Spinal cord (tissue), 10 donors: Measurements from ENCODE around the gene OXCT2. TPM values are rescaled to one million over a fixed set of nuclear protein-coding genes. Genes with fewer than 3 reads are reported as not detected.

ENCODE experiments used
- DNase-seq, 6 donors: peaks; one replicate each; pipeline versions ENCODE4 v3.0.0 to v3.0.0-alpha.2; 2013 to 2015; ENCODE audit warnings: low spot score in 6 of 6, low read depth in 4 of 6
- H3K27ac ChIP-seq: one replicate; pipeline ENCODE4 v1.5.1; 2013; ENCODE audit warnings: low read depth, low read length, control low read depth
- H3K27me3 ChIP-seq: one replicate; pipeline ENCODE4 v1.6.1; 2013; ENCODE audit warnings: low read length; ENCODE audit not compliant: control insufficient read depth, insufficient read depth
- H3K36me3 ChIP-seq: one replicate; pipeline ENCODE4 v1.6.1; 2013; ENCODE audit warnings: low read length; ENCODE audit not compliant: control insufficient read depth, insufficient read depth
- H3K4me1 ChIP-seq: one replicate; pipeline ENCODE4 v1.6.1; 2013; ENCODE audit warnings: low read length; ENCODE audit not compliant: control insufficient read depth, insufficient read depth
- H3K4me3 ChIP-seq: one replicate; pipeline ENCODE4 v1.5.1; 2013; ENCODE audit warnings: low read depth, low read length, control low read depth
- H3K9me3 ChIP-seq: one replicate; pipeline ENCODE4 v1.6.1; 2013; ENCODE audit warnings: low read length; ENCODE audit not compliant: control insufficient read depth, insufficient read depth
- WGBS: methylation state at CpG from one replicate; pipeline ENCODE4 v1.1.5; 2013; ENCODE audit warnings: missing lambda C conversion rate; ENCODE audit not compliant: insufficient coverage; 5-methylcytosine and 5-hydroxymethylcytosine counted together
- polyA plus RNA-seq, 2 donors: library from polyadenylated mRNA; unstranded; fragments of 120-200 nt; gene quantifications; one replicate each; pipeline ENCODE4 v1.2.1, GENCODE V29; 2013; ENCODE audit not compliant: insufficient read length in 2 of 2
- total RNA-seq, 2 donors: library from RNA; depleted of rRNA in 1 of 2; stranded (reverse); fragments of 120-200 nt in 1 of 2; fragments of >200 nt in 1 of 2; gene quantifications; one replicate each; pipeline versions ENCODE4 v1.2.3 to v1.2.4, GENCODE V29; 2013 to 2014
- donor health status: healthy.

Gene OXCT2
- total and polyA plus RNA-seq, 4 donors: 1.8 to 3.1 (median 2.7) TPM

- H3K27ac ChIP-seq: no peak overlapping the region
- WGBS: 93% methylated on average over 16 of the region's 16 CpGs
- no peaks in the 10 kb centered on the region for H3K27me3 ChIP-seq
- no peaks in the 10 kb centered on the region for H3K4me1 ChIP-seq
- no peaks in the 10 kb centered on the region for H3K9me3 ChIP-seq
- H3K36me3 ChIP-seq: peaks cover 67% of the 10 kb centered on the region
- no peak overlapping the region for H3K4me3 ChIP-seq
- no peak for DNase-seq
These were observed 12.4 kb downstream of the OXCT2 start for GRCh38 chr1:39758556-39759435.

GRCh38 chr1:39757501-39757900 lies 13.6 kb downstream of the OXCT2 start:
- H3K27me3 ChIP-seq: no peaks in the 10 kb centered on the region
- H3K36me3 ChIP-seq: peaks cover 71% of the 10 kb centered on the region
- H3K9me3 ChIP-seq: no peaks in the 10 kb centered on the region
- WGBS: 89% methylated on average over 4 of the region's 5 CpGs
- no peak overlapping the region for H3K4me3 ChIP-seq
- H3K27ac ChIP-seq: no peak overlapping the region
- no peaks in the 10 kb centered on the region for H3K4me1 ChIP-seq
- DNase-seq: no peak

- H3K27me3 ChIP-seq: no peaks in the 10 kb centered on the region
- H3K27ac ChIP-seq: no peak overlapping the region
- WGBS: 93% methylated on average over 4 of the region's 9 CpGs
- H3K9me3 ChIP-seq: no peaks in the 10 kb centered on the region
- no peaks in the 10 kb centered on the region for H3K4me1 ChIP-seq
- DNase-seq: no peak
- no peak overlapping the region for H3K4me3 ChIP-seq
- H3K36me3 ChIP-seq: peaks cover 74% of the 10 kb centered on the region
These were observed 15.0 kb downstream of the OXCT2 start for GRCh38 chr1:39755965-39756659.

DNA sequence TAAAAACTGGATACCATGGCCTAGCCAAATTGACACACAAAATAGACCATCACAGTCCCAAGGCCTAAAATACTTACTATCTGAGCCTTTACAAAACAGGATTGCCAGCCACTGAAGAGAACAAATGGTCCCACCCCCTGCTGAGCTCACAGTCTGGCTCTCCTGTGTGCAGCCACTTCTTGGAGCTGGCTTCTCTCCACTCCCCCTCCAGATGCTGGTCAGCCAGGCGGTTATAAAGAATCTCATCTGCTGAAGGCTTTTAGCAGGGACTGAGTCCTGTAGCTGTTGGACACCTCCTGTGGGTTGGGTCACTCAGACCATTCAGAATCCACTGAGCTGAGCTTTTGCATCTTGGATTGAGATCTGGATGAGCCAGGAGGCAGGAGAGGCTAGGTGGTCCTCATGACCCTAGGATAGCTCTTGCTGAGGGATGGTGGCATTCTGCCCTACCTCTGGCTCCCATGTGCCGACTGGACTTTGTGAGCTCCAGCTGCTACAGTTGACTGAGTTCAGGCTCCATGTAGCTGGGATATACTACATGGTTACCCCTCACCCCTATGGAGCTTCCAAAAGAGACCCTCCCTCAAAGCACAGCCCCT lies 16.1 kb downstream of the OXCT2 start:
- H3K4me1 ChIP-seq: no peaks in the 10 kb centered on the region
- no peaks in the 10 kb centered on the region for H3K27me3 ChIP-seq
- no peak overlapping the region for H3K4me3 ChIP-seq
- WGBS: 70% methylated on average over 2 of the region's 2 CpGs
- no peak for DNase-seq
- no peaks in the 10 kb centered on the region for H3K9me3 ChIP-seq
- peaks cover 70% of the 10 kb centered on the region for H3K36me3 ChIP-seq
- no peak overlapping the region for H3K27ac ChIP-seq

DNA sequence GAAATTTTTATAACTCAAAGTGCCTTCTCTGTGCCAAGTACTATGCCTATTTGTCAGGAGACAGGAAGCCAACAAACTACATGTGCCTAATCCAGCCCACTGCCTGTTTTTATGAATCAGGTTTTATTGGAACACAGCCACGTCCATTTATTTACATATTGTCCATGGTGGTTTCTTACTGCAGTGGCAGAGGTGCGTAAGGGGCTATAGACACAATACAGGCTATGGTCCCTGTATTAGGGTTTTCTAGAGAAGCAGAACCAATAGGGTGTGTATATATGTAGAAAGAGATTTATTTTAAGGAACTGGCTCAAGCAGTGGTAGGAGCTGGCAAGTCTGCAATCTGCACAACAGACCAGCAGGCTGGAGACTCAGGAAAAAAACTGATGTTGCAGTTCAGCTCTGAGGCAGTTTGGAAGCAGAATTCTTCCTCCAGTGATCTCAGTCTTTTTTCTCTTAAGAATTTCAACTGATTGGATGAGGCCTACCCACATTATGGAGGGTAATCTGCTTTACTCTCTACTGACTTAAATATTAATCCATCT lies 17.1 kb downstream of the OXCT2 start:
- Histone ChIP-seq H3K4me3 (no peak overlapping the region), H3K9me3 (no peaks in the 10 kb centered on the region), H3K4me1 (no peaks in the 10 kb centered on the region), H3K36me3 (peaks cover 72% of the 10 kb centered on the region), H3K27ac (no peak overlapping the region), H3K27me3 (no peaks in the 10 kb centered on the region)
- peak in 1 of 6 donors; percentile 64 for DNase-seq
- no CpG with 5 or more reads among the region's 2 CpGs for WGBS

DNA sequence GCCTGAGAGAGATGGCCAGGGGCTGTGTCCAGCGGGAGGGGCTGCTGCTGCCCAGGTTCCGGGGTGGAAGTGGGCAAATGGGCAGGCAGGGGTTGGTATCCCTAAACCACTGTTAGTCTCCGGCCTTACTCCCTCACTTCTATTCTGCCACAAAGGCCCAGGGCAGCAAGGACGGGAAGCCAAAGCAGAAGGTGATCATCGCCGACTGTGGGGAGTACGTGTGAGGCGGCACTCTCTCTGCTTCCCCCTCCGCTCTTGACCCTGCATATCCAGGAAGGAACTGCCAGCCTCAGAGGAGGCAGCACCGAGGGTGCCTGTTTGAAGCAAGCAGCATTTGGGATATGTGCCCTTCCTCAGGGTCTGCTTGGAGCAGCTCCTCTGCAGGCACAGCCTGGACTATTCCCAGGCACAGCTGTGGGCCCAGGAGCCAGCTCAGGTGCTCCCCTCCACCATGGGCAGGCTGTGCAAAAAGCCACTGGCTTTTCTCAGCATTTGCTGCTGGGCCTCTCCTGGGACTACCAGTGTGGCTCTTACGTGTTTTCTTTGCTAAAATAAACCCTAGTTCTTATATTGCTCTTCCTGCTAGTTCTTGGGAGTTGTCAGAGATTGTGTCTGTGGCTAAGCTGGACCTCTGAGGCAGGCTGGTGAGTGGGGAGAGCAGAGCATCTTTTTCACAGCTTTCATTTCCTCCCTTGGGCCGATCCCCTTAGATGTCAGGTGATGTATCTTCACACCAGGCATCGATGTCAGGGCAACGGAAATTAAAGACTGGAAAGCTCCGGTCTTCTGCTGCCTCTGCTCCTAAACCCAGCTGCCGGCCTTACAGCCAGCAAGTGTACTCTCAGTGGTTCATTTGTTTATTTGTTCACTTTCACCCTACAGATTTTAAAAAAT lies 17.8 kb downstream of the OXCT2 start:
- DNase-seq: no peak
- H3K9me3 ChIP-seq: no peaks in the 10 kb centered on the region
- H3K27ac ChIP-seq: no peak overlapping the region
- no peak overlapping the region for H3K4me3 ChIP-seq
- peaks cover 71% of the 10 kb centered on the region for H3K36me3 ChIP-seq
- 90% methylated on average over 12 of the region's 16 CpGs for WGBS
- H3K4me1 ChIP-seq: no peaks in the 10 kb centered on the region
- no peaks in the 10 kb centered on the region for H3K27me3 ChIP-seq

- H3K27me3 ChIP-seq: no peaks in the 10 kb centered on the region
- no peak overlapping the region for H3K27ac ChIP-seq
- 91% methylated on average over 6 of the region's 6 CpGs for WGBS
- peaks cover 71% of the 10 kb centered on the region for H3K36me3 ChIP-seq
- no peaks in the 10 kb centered on the region for H3K4me1 ChIP-seq
- no peaks in the 10 kb centered on the region for H3K9me3 ChIP-seq
- DNase-seq: no peak
- no peak overlapping the region for H3K4me3 ChIP-seq
These were observed 18.4 kb downstream of the OXCT2 start for GRCh38 chr1:39752703-39753102.

DNA sequence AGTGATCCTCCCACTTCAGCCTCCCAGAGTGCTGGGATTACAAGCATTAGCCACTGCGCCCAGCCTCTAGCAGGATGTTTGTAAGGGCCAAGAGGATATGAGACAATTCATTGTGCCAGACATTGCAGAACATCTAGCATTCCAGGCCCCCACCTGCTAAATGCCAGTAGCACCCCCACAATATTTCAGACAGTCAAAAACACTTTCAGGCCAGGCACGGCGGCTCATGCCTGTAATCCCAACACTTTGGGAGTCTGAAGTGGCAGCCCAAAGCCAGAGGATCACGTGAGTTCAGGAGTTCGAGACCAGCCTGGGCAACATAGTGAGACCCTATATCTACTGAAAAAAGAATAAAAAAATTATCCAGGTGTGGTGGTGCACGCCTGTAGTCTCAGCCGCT lies 19.6 kb downstream of the OXCT2 start:
- 100% methylated on average over 4 of the region's 7 CpGs for WGBS
- no peak for DNase-seq
- Histone ChIP-seq H3K4me3 (no peak overlapping the region), H3K27me3 (no peaks in the 10 kb centered on the region), H3K9me3 (no peaks in the 10 kb centered on the region), H3K4me1 (no peaks in the 10 kb centered on the region), H3K36me3 (peaks cover 76% of the 10 kb centered on the region), H3K27ac (no peak overlapping the region)
